GM18868 (cell line): ENCODE measurements around the gene RHOBTB3.
"Not testable (repeated sequence)": the region's sequence is repeated elsewhere in the genome, so short reads cannot be mapped to it uniquely, and the experiment has no call there.

Experiments
- ATAC-seq: cut with Tn5 transposase; IDR thresholded peaks from one replicate; pipeline ENCODE4 v1.9.1; 2021; ENCODE audit warnings: mild to moderate bottlenecking, moderate library complexity; ENCODE audit not compliant: unreplicated experiment

The RHOBTB3 gene

GRCh38 chr5:95816341-95816740 lies 85.2 kb downstream of the RHOBTB3 start:
- no peak for ATAC-seq

GRCh38 chr5:95816776-95817175 lies 85.6 kb downstream of the RHOBTB3 start:
- ATAC-seq = no peak

- ATAC-seq = no peak
Measured at GRCh38 chr5:95817430-95817829, 86.3 kb downstream of the RHOBTB3 start.

GRCh38 chr5:95818181-95819147 lies 87.3 kb downstream of the RHOBTB3 start:
- ATAC-seq = peak; percentile 31

GRCh38 chr5:95821110-95822021 lies 90.2 kb downstream of the RHOBTB3 start:
- ATAC-seq = peak; percentile 36

GRCh38 chr5:95822043-95822541 lies 91.0 kb downstream of the RHOBTB3 start:
- peak; percentile 31 for ATAC-seq

- peak; percentile 46 for ATAC-seq
Measured at GRCh38 chr5:95822542-95823181, 91.5 kb downstream of the RHOBTB3 start, which contains the start of gene GLRX. Gene GLRX (minus strand): TSS chr5:95822726. CDS start chr5:95822662, 64 bp downstream.

- no peak for ATAC-seq
Measured at GRCh38 chr5:95823218-95823737, 92.1 kb downstream of the RHOBTB3 start.

GRCh38 chr5:95823738-95824609 lies 92.8 kb downstream of the RHOBTB3 start:
- peak; percentile 46 for ATAC-seq

GRCh38 chr5:95824747-95825146 lies 93.6 kb downstream of the RHOBTB3 start:
- no peak for ATAC-seq

- no peak for ATAC-seq
Measured at GRCh38 chr5:95825495-95825894, 94.4 kb downstream of the RHOBTB3 start.

- ATAC-seq = no peak
Measured at GRCh38 chr5:95826949-95827891, 96.1 kb downstream of the RHOBTB3 start.

GRCh38 chr5:95827892-95828246 lies 96.7 kb downstream of the RHOBTB3 start:
- ATAC-seq = no peak

GRCh38 chr5:95830226-95830625 lies 99.1 kb downstream of the RHOBTB3 start:
- no peak for ATAC-seq

- no peak for ATAC-seq
Measured at GRCh38 chr5:95832664-95833063, 101.5 kb downstream of the RHOBTB3 start.

GRCh38 chr5:95835682-95836385 lies 104.7 kb downstream of the RHOBTB3 start:
- no peak for ATAC-seq

- ATAC-seq = no peak
Measured at GRCh38 chr5:95836544-95836943, 105.4 kb downstream of the RHOBTB3 start.

- not testable (repeated sequence) for ATAC-seq
Measured at GRCh38 chr5:95836971-95837370, 105.8 kb downstream of the RHOBTB3 start.
